Epithelial cell of proximal tubule (primary cell): ENCODE data around the gene STIP1. TPM values are rescaled to one million over a fixed set of nuclear protein-coding genes. Genes with fewer than 3 reads are reported as not detected.

Source experiments
- DNase-seq: peaks from one replicate; pipeline ENCODE4 v3.0.0-alpha.2; 2011; ENCODE audit warnings: low read depth
- H3K4me3 ChIP-seq: 2 replicates; pipeline ENCODE4 v1.5.1; 2011; ENCODE audit warnings: low read depth, mild to moderate bottlenecking, low read length
- total RNA-seq: library from RNA; depleted of rRNA; stranded (reverse); fragments of >200 nt; gene quantifications from 2 replicates; pipeline ENCODE4 v1.2.3, GENCODE V29; 2015
- TF ChIP-seq, protein P1 (sequence below): conservative IDR thresholded peaks from 2 replicates; pipeline ENCODE4 v1.5.1; 2012; ENCODE audit warnings: low read depth, mild to moderate bottlenecking, low read length

STIP1 gene
- total RNA-seq, 1 donor from 2014 or later: 275 TPM

DNA sequence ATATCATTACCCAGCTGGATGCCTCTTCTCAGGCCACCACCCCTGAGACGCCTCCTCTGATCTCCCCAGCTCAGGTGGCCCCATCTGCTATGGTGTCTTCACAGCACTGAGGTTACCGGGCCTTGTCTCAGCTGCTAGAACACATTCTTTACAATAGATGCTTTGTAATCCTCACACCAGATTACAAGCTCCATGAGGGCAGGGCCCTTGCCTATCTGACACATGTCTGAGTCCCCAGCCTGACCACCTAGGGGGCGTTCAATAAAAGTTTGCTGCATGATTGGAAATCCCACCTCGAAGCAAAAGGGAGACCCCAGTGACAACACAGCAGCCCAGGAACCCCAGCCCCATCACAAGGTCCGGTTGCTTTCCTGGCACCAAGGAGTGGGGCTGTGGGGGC, 22.0 kb upstream of the STIP1 start:
- H3K4me3 ChIP-seq: no peak overlapping the region
- TF ChIP-seq, protein P1, sequence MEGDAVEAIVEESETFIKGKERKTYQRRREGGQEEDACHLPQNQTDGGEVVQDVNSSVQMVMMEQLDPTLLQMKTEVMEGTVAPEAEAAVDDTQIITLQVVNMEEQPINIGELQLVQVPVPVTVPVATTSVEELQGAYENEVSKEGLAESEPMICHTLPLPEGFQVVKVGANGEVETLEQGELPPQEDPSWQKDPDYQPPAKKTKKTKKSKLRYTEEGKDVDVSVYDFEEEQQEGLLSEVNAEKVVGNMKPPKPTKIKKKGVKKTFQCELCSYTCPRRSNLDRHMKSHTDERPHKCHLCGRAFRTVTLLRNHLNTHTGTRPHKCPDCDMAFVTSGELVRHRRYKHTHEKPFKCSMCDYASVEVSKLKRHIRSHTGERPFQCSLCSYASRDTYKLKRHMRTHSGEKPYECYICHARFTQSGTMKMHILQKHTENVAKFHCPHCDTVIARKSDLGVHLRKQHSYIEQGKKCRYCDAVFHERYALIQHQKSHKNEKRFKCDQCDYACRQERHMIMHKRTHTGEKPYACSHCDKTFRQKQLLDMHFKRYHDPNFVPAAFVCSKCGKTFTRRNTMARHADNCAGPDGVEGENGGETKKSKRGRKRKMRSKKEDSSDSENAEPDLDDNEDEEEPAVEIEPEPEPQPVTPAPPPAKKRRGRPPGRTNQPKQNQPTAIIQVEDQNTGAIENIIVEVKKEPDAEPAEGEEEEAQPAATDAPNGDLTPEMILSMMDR: no peak
- no peak for DNase-seq

DNA sequence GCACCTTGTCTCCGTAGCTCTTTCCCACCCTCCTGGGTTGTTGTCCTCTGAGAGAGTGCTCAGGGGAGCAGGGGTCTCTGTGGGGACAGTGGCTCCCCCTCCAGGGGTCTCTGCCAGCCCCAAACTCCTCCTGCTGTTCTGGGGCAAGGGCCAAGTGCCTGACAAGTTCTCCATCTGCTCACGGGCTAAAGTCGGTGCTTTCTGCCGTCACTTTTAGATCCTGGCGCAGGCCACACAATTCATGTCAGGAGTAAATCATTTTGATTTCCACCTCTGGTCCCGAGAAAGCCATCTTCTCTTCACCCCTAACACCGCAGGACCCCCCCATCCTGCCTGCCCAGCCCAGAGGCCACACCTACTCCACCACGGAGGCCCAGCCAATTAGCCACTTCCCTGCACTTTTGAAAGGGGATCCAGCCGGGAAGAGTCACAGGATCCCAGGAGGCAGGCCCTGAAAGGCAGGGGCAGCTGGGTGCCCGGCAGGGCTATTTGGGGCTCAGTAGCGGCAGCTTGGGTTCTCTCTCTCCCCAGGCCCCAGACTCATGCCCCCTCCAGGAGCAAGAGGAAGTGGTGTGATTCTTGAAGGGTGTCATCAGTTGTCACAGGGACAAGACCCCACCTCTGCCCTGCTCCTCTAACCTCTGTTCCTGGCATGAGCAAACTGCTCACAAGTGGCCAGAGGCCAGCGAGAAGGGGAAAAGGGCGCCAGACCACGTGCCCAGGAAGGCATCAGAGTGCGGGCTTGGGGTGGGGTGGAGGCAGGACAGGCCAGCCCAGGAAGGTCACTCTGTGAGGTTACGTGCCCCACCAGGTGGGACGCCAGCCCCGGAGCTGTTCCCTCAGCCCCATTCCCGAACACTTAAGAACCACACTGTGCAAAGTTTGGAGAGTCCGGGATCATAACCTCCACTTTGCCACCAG, 21.3 kb upstream of the STIP1 start:
- TF ChIP-seq, protein P1: no peak
- no peak for DNase-seq
- H3K4me3 ChIP-seq: peak overlapping the region; percentile 74

DNA sequence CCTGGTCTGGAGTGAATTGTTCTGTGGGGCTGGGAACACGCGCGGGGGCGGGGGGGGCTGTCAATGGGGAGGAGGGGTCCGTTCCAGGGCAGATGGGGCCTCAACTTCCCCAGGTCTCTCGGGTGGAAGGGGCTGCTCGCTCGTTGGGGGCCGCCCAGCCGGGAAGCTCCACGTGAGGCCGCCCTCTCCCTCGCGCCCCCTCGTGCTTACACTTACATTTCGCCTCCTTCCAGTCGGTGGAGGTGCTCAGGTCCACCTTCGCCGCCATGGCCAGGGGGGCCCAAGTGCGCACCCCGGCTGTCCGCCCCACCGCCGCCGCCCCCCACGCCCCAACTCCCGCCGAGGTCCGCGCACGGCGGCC, 20.5 kb upstream of the STIP1 start:
- DNase-seq: no peak
- H3K4me3 ChIP-seq: peak overlapping the region; percentile 74
- TF ChIP-seq, protein P1: no peak

DNA sequence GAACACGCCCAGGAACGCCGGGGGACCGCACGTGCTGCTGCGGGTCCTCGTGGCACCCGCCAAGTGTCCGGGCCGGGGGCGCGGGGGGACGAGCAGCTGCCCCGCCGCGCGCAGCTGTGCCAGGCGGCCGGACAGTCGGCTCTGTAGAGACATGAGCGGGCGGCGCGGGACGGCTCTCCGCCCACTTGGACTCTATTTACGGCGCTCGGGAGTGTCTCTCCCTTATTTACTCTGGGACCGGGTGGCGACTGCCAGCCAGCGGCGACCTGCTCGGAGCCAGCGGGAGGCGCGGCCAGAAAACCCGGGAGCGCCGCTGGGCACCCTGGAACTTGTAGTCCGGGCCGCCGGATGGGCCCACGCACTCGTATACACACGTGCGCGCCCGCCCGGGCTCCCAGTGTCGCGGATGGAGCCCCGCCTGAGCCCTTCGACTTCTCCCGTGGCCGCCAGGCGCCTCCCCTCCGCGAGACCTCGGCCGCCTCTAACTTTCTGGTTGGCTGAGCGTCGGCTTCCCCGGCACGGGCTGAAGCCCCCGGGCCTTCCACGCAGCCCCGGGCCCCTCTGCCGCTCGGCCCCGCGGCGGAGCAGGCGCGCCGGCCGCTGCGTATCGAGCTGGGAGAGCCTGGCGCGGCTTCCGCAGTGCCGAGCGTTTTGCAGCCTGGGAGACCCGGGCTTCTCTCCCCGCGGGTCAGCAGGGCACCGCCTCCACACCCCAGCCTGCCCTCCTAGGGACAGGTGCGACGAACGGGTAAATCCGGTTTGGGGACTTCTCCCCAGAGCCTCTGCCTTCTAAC, 19.9 kb upstream of the STIP1 start, which contains the start of gene MACROD1:
Gene MACROD1 (minus strand): TSS at position 272 of the 794 bp plus-strand sequence. CDS start 119 bp downstream, at position 153.
- peak within 1 kb of the TSS; percentile 74 for H3K4me3 ChIP-seq
- DNase-seq: no peak
- TF ChIP-seq, protein P1: no peak

DNA sequence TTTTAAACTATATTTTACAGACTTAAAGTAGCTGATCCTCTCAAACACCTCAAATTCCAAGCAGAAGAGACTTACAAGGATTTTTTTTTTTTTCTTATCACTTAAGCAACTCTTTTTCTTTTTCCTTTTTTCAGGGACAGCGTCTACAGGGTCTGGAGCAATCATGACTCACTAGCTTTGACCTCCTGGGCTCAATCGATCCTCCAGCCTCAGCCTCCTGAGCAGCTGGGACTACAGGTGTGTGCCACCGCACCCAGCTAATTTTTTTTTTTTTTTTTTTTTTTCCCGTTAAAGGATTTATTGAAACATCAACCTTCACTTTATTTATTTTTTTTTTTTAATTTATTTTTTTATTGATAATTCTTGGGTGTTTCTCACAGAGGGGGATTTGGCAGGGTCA, 15.6 kb upstream of the STIP1 start:
- H3K4me3 ChIP-seq: no peak overlapping the region
- TF ChIP-seq, protein P1: no peak
- no peak for DNase-seq

DNA sequence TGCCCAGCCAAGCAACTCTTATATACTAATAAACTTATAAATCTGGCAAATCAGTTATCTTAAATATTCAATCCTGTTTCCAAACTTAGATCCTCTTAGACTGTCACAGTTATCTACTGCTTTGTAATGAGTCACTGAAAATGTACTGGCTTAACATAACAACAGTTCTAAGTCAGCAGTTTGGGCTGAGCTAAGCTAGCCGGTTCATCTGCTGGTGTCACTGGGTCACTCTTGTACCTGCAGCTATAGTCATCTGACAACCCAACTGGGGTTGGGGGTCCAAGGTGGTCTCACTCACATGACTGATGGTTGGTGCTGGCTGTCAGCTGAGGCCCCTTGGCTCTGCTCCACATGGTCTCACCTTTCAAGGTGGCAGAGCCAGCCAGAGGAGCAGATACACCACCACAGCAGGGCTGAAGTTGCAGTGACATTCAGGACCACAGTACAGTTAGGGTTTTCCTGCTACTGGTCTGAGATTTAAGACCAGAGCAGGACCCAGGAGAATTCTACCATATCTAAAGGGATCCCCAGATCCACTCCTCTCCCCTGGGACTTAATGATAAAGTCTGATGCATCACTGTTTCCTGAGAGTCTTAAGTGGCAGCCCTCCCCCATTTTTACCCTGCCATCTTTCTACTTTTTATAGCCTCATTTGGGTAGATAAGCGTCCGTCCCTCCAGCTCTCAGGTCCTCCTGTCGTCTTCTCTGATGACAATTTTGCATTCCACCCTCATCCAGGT, 12.2 kb upstream of the STIP1 start:
- TF ChIP-seq, protein P1: no peak
- H3K4me3 ChIP-seq: no peak overlapping the region
- DNase-seq: no peak
